Gastrocnemius medialis (tissue), 4 donors: ENCODE data around the gene CNGB1. TPM values are rescaled to one million over a fixed set of nuclear protein-coding genes. Genes with fewer than 3 reads are reported as not detected.

ENCODE experiments used
- ATAC-seq, 2 donors: fragments of 150-250 bp; one replicate each; pipeline ENCODE4 v1.9.1; 2016
- DNase-seq, 2 donors: peaks; one replicate each; pipeline ENCODE4 v3.0.0-alpha.2; 2019
- H3K27ac ChIP-seq, 4 donors: fragments of 200-600 bp; sonication (generic); 1 replicate in 1 of 4; 2 replicates in 3 of 4; pipeline ENCODE4 v1.5.1; 2016 to 2018; ENCODE audit warnings: mild to moderate bottlenecking in 2 of 4, moderate library complexity in 1 of 4
- H3K27me3 ChIP-seq, 3 donors: fragments of 200-600 bp; sonication (generic) in 2 of 3; 1 replicate in 1 of 3; 2 replicates in 2 of 3; pipeline versions ENCODE4 v1.5.1 to v1.6.0; 2016 to 2019; ENCODE audit warnings: mild to moderate bottlenecking in 1 of 3, moderate library complexity in 1 of 3
- H3K36me3 ChIP-seq, 2 donors: fragments of 200-600 bp; sonication (generic) in 1 of 2; one replicate each; pipeline ENCODE4 v1.5.1; 2017 to 2018
- H3K4me1 ChIP-seq, 2 donors: fragments of 200-600 bp; sonication (generic) in 1 of 2; one replicate each; pipeline ENCODE4 v1.5.1; 2016 to 2017; ENCODE audit warnings: mild to moderate bottlenecking in 2 of 2
- H3K4me3 ChIP-seq, 4 donors: fragments of 200-600 bp; sonication (generic) in 3 of 4; 1 replicate in 1 of 4; 2 replicates in 3 of 4; pipeline ENCODE4 v1.5.1; 2016 to 2019; ENCODE audit warnings: mild to moderate bottlenecking in 2 of 4
- H3K9me3 ChIP-seq, 3 donors: fragments of 200-600 bp; sonication (generic) in 2 of 3; 1 replicate in 1 of 3; 2 replicates in 2 of 3; pipeline ENCODE4 v1.5.1; 2016 to 2019
- CTCF ChIP-seq, 5 experiments: fragments of 450-650 bp in 3 of 5; fragments of 200-600 bp in 2 of 5; sonication (generic) in 2 of 5; IDR thresholded peaks in 4 of 5; conservative IDR thresholded peaks in 1 of 5; 1 replicate in 4 of 5; 2 replicates in 1 of 5; pipeline ENCODE4 v1.5.1; 2016 to 2019; ENCODE audit warnings: antibody characterized with exemption in 5 of 5, mild to moderate bottlenecking in 3 of 5, moderate library complexity in 3 of 5
- POLR2A ChIP-seq, 2 donors: fragments of 450-650 bp; IDR thresholded peaks; one replicate each; pipeline ENCODE4 v1.6.1; 2017; ENCODE audit warnings: antibody characterized with exemption in 2 of 2, mild to moderate bottlenecking in 2 of 2, moderate library complexity in 2 of 2
- in situ Hi-C, 4 donors: fragments of 200-750 bp; cut with MboI; loops; one replicate each; pipeline versions ENCODE4 v1.15.0 to v1.8.0; 2017; ENCODE audit warnings: low sequenced_read_pairs in 4 of 4
- intact Hi-C: fragments of 100-400 bp; cut with DNase I; formaldehyde crosslinking; loops from one replicate; pipeline ENCODE4 v1.15.1; 2023; ENCODE audit warnings: low total_unique reads
- total RNA-seq, 4 donors: library from RNA; depleted of rRNA; stranded (reverse); fragments of >200 nt; gene quantifications; one replicate each; pipeline versions ENCODE4 v1.1.0 to v1.2.3, GENCODE V29; 2016

The CNGB1 gene
- total RNA-seq, 4 donors from 2014 or later, result not detected

- in situ Hi-C loops (no loop called here), intact Hi-C loops (no loop called here)
- Histone ChIP-seq H3K36me3 (no peaks in the 10 kb centered on the region), H3K27ac (no peak overlapping the region), H3K27me3 (peaks cover 0 to 10% (median 4%) of the 10 kb centered on the region in 3 donors), H3K9me3 (no peaks in the 10 kb centered on the region), H3K4me1 (no peaks in the 10 kb centered on the region), H3K4me3 (no peak overlapping the region)
- DNase-seq (no peak), ATAC-seq (no peak)
- no peak for TF ChIP-seq POLR2A (IDR thresholded peaks at IDR 0.05)
Observed at GRCh38 chr16:57935904-57936303, 35.0 kb downstream of the CNGB1 start.

GRCh38 chr16:57930533-57930932 lies 40.4 kb downstream of the CNGB1 start:
- no peak for DNase-seq
- Histone ChIP-seq H3K4me1 (no peaks in the 10 kb centered on the region), H3K27me3 (no peaks in the 10 kb centered on the region), H3K9me3 (no peaks in the 10 kb centered on the region), H3K36me3 (no peaks in the 10 kb centered on the region), H3K27ac (no peak overlapping the region), H3K4me3 (no peak overlapping the region)
- intact Hi-C loops (no loop called here), in situ Hi-C loops (no loop called here)
- ATAC-seq, result no peak
- TF ChIP-seq POLR2A (IDR thresholded peaks at IDR 0.05), result no peak
- no peak for TF ChIP-seq CTCF (IDR thresholded peaks at IDR 0.05 in 4 of 5, conservative IDR thresholded peaks at IDR 0.05 in 1 of 5)

GRCh38 chr16:57929250-57929649 lies 41.7 kb downstream of the CNGB1 start:
- no peak for TF ChIP-seq POLR2A (IDR thresholded peaks at IDR 0.05)
- TF ChIP-seq CTCF (IDR thresholded peaks at IDR 0.05 in 4 of 5, conservative IDR thresholded peaks at IDR 0.05 in 1 of 5), result no peak
- no peaks in the 10 kb centered on the region for H3K4me1 ChIP-seq
- H3K27ac ChIP-seq, result no peak overlapping the region
- no peak overlapping the region for H3K4me3 ChIP-seq
- ATAC-seq, result no peak
- H3K36me3 ChIP-seq, result no peaks in the 10 kb centered on the region
- in situ Hi-C loops, result no loop called here
- no peaks in the 10 kb centered on the region for H3K9me3 ChIP-seq
- intact Hi-C loops, result no loop called here
- DNase-seq, result no peak
- H3K27me3 ChIP-seq, result no peaks in the 10 kb centered on the region

- Histone ChIP-seq H3K4me1 (no peaks in the 10 kb centered on the region), H3K9me3 (no peaks in the 10 kb centered on the region), H3K27me3 (no peaks in the 10 kb centered on the region), H3K36me3 (no peaks in the 10 kb centered on the region), H3K27ac (no peak overlapping the region), H3K4me3 (no peak overlapping the region)
- in situ Hi-C loops (no loop called here), intact Hi-C loops (no loop called here)
- no peak for ATAC-seq
- DNase-seq, result no peak
- no peak for TF ChIP-seq POLR2A (IDR thresholded peaks at IDR 0.05)
- TF ChIP-seq CTCF (IDR thresholded peaks at IDR 0.05 in 4 of 5, conservative IDR thresholded peaks at IDR 0.05 in 1 of 5), result no peak
Observed at GRCh38 chr16:57926041-57926440, 44.9 kb downstream of the CNGB1 start.

GRCh38 chr16:57925310-57925709 lies 45.6 kb downstream of the CNGB1 start:
- ATAC-seq, result no peak

GRCh38 chr16:57924514-57924913 lies 46.4 kb downstream of the CNGB1 start:
- H3K27me3 ChIP-seq, result no peaks in the 10 kb centered on the region
- intact Hi-C loops, result no loop called here
- in situ Hi-C loops, result no loop called here

More at GRCh38 chr16:57925310-57925709, 45.6 kb downstream of the CNGB1 start:
- in situ Hi-C loops (no loop called here), intact Hi-C loops (no loop called here)
- Histone ChIP-seq H3K27me3 (no peaks in the 10 kb centered on the region), H3K9me3 (no peaks in the 10 kb centered on the region), H3K36me3 (no peaks in the 10 kb centered on the region), H3K4me1 (no peaks in the 10 kb centered on the region), H3K27ac (no peak overlapping the region), H3K4me3 (no peak overlapping the region)
- no peak for DNase-seq
- no peak for TF ChIP-seq POLR2A (IDR thresholded peaks at IDR 0.05)

More at GRCh38 chr16:57924514-57924913, 46.4 kb downstream of the CNGB1 start:
- no peak overlapping the region for H3K4me3 ChIP-seq
- TF ChIP-seq POLR2A (IDR thresholded peaks at IDR 0.05) (no peak), CTCF (IDR thresholded peaks at IDR 0.05 in 4 of 5, conservative IDR thresholded peaks at IDR 0.05 in 1 of 5) (no peak)
- no peaks in the 10 kb centered on the region for H3K36me3 ChIP-seq
- no peak for ATAC-seq
- no peak overlapping the region for H3K27ac ChIP-seq
- DNase-seq, result no peak
- H3K4me1 ChIP-seq, result no peaks in the 10 kb centered on the region
- H3K9me3 ChIP-seq, result peaks cover 0 to 3% (median 0%) of the 10 kb centered on the region in 3 donors
